H9 (cell line): ENCODE measurements around the gene TSSC4. TPM values are rescaled to one million over a fixed set of nuclear protein-coding genes. Genes with fewer than 3 reads are reported as not detected.

ENCODE experiments used
- DNase-seq: peaks from one replicate; pipeline ENCODE4 v3.0.0-alpha.2; 2017
- H2AFZ ChIP-seq: one replicate; pipeline ENCODE4 v1.6.1; 2013; ENCODE audit warnings: mild to moderate bottlenecking, low read length, control low read depth, moderate library complexity
- H2AK5ac ChIP-seq: 2 replicates; pipeline ENCODE4 v1.6.1; 2013; ENCODE audit warnings: low read length, control low read depth, mixed read lengths; ENCODE audit not compliant: insufficient read length
- H2BK120ac ChIP-seq: one replicate; pipeline ENCODE4 v1.6.1; 2013; ENCODE audit warnings: low read depth, mild to moderate bottlenecking, low read length, control low read depth, inconsistent platforms; ENCODE audit not compliant: poor library complexity, severe bottlenecking
- H2BK12ac ChIP-seq: 2 replicates; pipeline ENCODE4 v1.6.1; 2013; ENCODE audit warnings: low read length, control low read depth, mixed read lengths, low read depth; ENCODE audit not compliant: insufficient read length
- H2BK15ac ChIP-seq: 2 replicates; pipeline ENCODE4 v1.6.1; 2013; ENCODE audit warnings: low read depth, low read length, control low read depth
- H2BK20ac ChIP-seq: one replicate; pipeline ENCODE4 v1.6.1; 2013; ENCODE audit warnings: low read depth, mild to moderate bottlenecking, low read length, control low read depth, inconsistent platforms; ENCODE audit not compliant: poor library complexity, severe bottlenecking
- H2BK5ac ChIP-seq: 2 replicates; pipeline ENCODE4 v1.6.1; 2013; ENCODE audit warnings: low read length, control low read depth, mixed read lengths; ENCODE audit not compliant: insufficient read length
- H3K14ac ChIP-seq: 2 replicates; pipeline ENCODE4 v1.6.1; 2013; ENCODE audit warnings: low read length, control low read depth; ENCODE audit not compliant: insufficient read depth
- H3K18ac ChIP-seq: 2 replicates; pipeline ENCODE4 v1.6.1; 2013; ENCODE audit warnings: low read depth, mild to moderate bottlenecking, mixed read lengths, low read length, control low read depth; ENCODE audit not compliant: insufficient read length
- H3K23ac ChIP-seq: 2 replicates; pipeline ENCODE4 v1.6.1; 2013; ENCODE audit warnings: low read length, control low read depth, mixed read lengths, low read depth; ENCODE audit not compliant: insufficient read length
- H3K23me2 ChIP-seq: 2 replicates; pipeline ENCODE4 v1.6.1; 2013; ENCODE audit warnings: low read depth, mild to moderate bottlenecking, mixed read lengths, low read length, control low read depth; ENCODE audit not compliant: insufficient read length, poor library complexity, severe bottlenecking
- H3K27ac ChIP-seq: 2 replicates; pipeline ENCODE4 v1.5.1; 2013; ENCODE audit warnings: low read length, control low read depth, mixed read lengths, low read depth; ENCODE audit not compliant: insufficient read length
- H3K27me3 ChIP-seq: 2 replicates; pipeline ENCODE4 v1.6.1; 2013; ENCODE audit warnings: low read length, control low read depth, inconsistent platforms; ENCODE audit not compliant: insufficient read depth
- H3K4ac ChIP-seq: 2 replicates; pipeline ENCODE4 v1.6.1; 2013; ENCODE audit warnings: low read depth, mild to moderate bottlenecking, control low read depth, inconsistent platforms, low read length, moderate library complexity
- H3K4me1 ChIP-seq: 2 replicates; pipeline ENCODE4 v1.6.1; 2013; ENCODE audit warnings: low read length, control low read depth, inconsistent platforms; ENCODE audit not compliant: insufficient read depth
- H3K4me2 ChIP-seq: 2 replicates; pipeline ENCODE4 v1.6.1; 2013; ENCODE audit warnings: low read length, control low read depth, mixed read lengths; ENCODE audit not compliant: insufficient read length, insufficient read depth
- H3K56ac ChIP-seq: 2 replicates; pipeline ENCODE4 v1.6.1; 2013; ENCODE audit warnings: low read depth, mild to moderate bottlenecking, mixed read lengths, low read length, control low read depth; ENCODE audit not compliant: insufficient read length
- H3K79me1 ChIP-seq: 2 replicates; pipeline ENCODE4 v1.6.1; 2013; ENCODE audit warnings: low read depth, mild to moderate bottlenecking, moderate library complexity, low read length, control low read depth, inconsistent platforms; ENCODE audit not compliant: insufficient read depth, poor library complexity, severe bottlenecking
- H3K79me2 ChIP-seq: 2 replicates; pipeline ENCODE4 v1.6.1; 2013; ENCODE audit warnings: low read length, control low read depth, inconsistent platforms; ENCODE audit not compliant: insufficient read depth
- H3K9ac ChIP-seq: 2 replicates; pipeline ENCODE4 v1.6.1; 2013; ENCODE audit warnings: low read length, control low read depth, mixed read lengths; ENCODE audit not compliant: insufficient read length; ENCODE audit errors: extremely low read depth
- H3K9me3 ChIP-seq: one replicate; pipeline ENCODE4 v1.6.1; 2013; ENCODE audit warnings: low read depth, low read length, inconsistent platforms; ENCODE audit not compliant: control insufficient read depth
- H3T11ph ChIP-seq: one replicate; pipeline ENCODE4 v1.6.1; 2013; ENCODE audit warnings: mild to moderate bottlenecking, low read length, control low read depth, inconsistent platforms
- H4K20me1 ChIP-seq: one replicate; pipeline ENCODE4 v1.6.1; 2013; ENCODE audit not compliant: control insufficient read depth, insufficient read length, insufficient read depth
- H4K5ac ChIP-seq: 2 replicates; pipeline ENCODE4 v1.6.1; 2013; ENCODE audit warnings: low read depth, mild to moderate bottlenecking, mixed read lengths, low read length, control low read depth; ENCODE audit not compliant: insufficient read length
- H4K8ac ChIP-seq: replicated peaks from 2 replicates; pipeline ENCODE4 v1.6.1; 2013; ENCODE audit warnings: low read length, control low read depth, mixed read lengths, low read depth; ENCODE audit not compliant: insufficient read length
- H4K91ac ChIP-seq: 2 replicates; pipeline ENCODE4 v1.6.1; 2013; ENCODE audit warnings: low read depth, mild to moderate bottlenecking, moderate library complexity, mixed read lengths, low read length, control low read depth; ENCODE audit not compliant: insufficient read length
- H3K27ac Mint-ChIP-seq, 3 experiments: 2 replicates in 2 of 3; 3 replicates in 1 of 3; pipeline ENCODE4 v1.8.0; 2020 to 2021; ENCODE audit warnings: mixed read lengths in 3 of 3, mild to moderate bottlenecking in 1 of 3, moderate library complexity in 1 of 3
- H3K27me3 Mint-ChIP-seq: 2 replicates; pipeline ENCODE4 v1.8.0; 2021; ENCODE audit warnings: low read depth, mild to moderate bottlenecking, moderate library complexity, mixed read lengths
- H3K36me3 Mint-ChIP-seq, 3 experiments: 2 replicates in 2 of 3; 3 replicates in 1 of 3; pipeline ENCODE4 v1.8.0; 2020 to 2021; ENCODE audit warnings: low read depth in 3 of 3, mixed read lengths in 3 of 3; ENCODE audit not compliant: insufficient read depth in 1 of 3
- H3K4me1 Mint-ChIP-seq, 2 experiments: 2 replicates each; pipeline ENCODE4 v1.8.0; 2020; ENCODE audit warnings: mixed read lengths in 2 of 2
- H3K4me3 Mint-ChIP-seq, 2 experiments: 2 replicates in 1 of 2; 3 replicates in 1 of 2; pipeline ENCODE4 v1.8.0; 2020 to 2021; ENCODE audit warnings: mild to moderate bottlenecking in 2 of 2, mixed read lengths in 2 of 2, moderate library complexity in 1 of 2
- H3K9me3 Mint-ChIP-seq, 2 experiments: 2 replicates in 1 of 2; 3 replicates in 1 of 2; pipeline ENCODE4 v1.8.0; 2020; ENCODE audit warnings: mild to moderate bottlenecking in 2 of 2, mixed read lengths in 2 of 2, moderate library complexity in 1 of 2
- WGBS: extraction: QIAGEN DNeasy Blood & Tissue Kit; methylation state at CpG from one replicate; pipeline ENCODE4 v1.1.7; 2013; ENCODE audit warnings: missing lambda C conversion rate, low lambda C conversion rate, mixed read lengths; ENCODE audit not compliant: insufficient read length; ENCODE audit errors: extremely low coverage; 5-methylcytosine and 5-hydroxymethylcytosine counted together
- total RNA-seq: library from RNA; stranded (reverse); gene quantifications from 2 replicates; pipeline ENCODE4 v1.2.1, GENCODE V29; 2021
- TF ChIP-seq, protein P1 (sequence below): fragments of 200-600 bp; sonication (generic); conservative IDR thresholded peaks from 3 replicates; pipeline ENCODE4 v1.8.0; 2021; ENCODE audit warnings: antibody characterized with exemption, mild to moderate bottlenecking

The TSSC4 gene
- total RNA-seq, 1 experiment from 2014 or later, result 51.0 TPM

DNA sequence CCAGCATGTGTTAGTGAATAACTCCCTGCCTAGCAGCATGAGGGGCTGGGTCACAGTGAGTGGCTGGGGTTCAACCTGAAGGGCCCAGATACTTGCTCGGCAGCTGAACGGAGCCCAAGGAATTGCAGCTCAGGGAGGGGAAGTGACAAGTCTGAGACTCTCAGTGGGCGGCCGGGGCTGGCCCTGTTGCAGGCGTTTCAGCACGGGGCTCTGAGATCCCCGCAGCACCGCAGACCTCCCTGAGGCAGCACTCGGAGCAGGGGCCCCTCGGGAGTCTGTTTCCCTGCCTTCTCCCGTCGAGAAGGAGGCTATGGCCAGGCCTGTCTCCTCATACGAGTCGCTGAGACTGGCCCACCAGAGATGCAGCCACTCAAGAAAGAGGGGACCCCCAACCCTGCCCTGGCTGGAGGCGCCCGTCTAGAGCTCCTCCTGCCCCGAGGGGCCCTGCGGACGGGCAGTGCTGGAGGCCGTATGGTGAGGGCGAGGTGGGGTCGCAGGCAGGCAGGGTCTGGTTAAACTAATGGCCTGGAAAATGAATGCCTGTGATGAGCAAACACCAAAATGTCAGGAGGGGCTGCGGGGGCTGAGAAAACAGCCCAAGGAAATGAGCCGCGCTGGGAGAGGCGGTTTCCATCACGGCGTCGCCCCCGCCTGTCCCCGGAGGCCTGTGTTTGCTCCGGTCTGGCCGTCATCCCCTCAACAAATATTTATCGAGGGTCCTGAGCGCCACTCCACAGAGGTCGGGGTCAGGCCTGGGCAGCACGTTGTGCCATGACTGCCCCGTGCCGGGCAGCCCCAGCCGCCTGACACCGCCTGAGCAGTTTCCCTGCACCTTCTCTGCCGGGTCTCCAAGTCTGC, 9.3 kb downstream of the TSSC4 start:
- no peak overlapping the region for H2BK12ac ChIP-seq
- no peaks in the 10 kb centered on the region; a peak in 1 of 5 replicates for H3K9me3 Mint-ChIP-seq
- no peak overlapping the region for H2BK20ac ChIP-seq
- no peak overlapping the region for H3K4me3 Mint-ChIP-seq
- H3K56ac ChIP-seq, result no peak overlapping the region
- H3K23ac ChIP-seq, result no peak overlapping the region
- peaks cover 7% of the 10 kb centered on the region for H3K27me3 Mint-ChIP-seq
- no peak overlapping the region for H2BK120ac ChIP-seq
- H3K4ac ChIP-seq, result no peak overlapping the region
- H3K4me1 ChIP-seq, result no peaks in the 10 kb centered on the region
- H4K8ac ChIP-seq, result no peak overlapping the region
- H2AK5ac ChIP-seq, result no peak overlapping the region
- TF ChIP-seq, protein P1, sequence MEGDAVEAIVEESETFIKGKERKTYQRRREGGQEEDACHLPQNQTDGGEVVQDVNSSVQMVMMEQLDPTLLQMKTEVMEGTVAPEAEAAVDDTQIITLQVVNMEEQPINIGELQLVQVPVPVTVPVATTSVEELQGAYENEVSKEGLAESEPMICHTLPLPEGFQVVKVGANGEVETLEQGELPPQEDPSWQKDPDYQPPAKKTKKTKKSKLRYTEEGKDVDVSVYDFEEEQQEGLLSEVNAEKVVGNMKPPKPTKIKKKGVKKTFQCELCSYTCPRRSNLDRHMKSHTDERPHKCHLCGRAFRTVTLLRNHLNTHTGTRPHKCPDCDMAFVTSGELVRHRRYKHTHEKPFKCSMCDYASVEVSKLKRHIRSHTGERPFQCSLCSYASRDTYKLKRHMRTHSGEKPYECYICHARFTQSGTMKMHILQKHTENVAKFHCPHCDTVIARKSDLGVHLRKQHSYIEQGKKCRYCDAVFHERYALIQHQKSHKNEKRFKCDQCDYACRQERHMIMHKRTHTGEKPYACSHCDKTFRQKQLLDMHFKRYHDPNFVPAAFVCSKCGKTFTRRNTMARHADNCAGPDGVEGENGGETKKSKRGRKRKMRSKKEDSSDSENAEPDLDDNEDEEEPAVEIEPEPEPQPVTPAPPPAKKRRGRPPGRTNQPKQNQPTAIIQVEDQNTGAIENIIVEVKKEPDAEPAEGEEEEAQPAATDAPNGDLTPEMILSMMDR, result no peak
- H4K5ac ChIP-seq, result no peak overlapping the region
- H3K79me2 ChIP-seq, result no peaks in the 10 kb centered on the region
- H3K18ac ChIP-seq, result no peak overlapping the region
- H2AFZ ChIP-seq, result no peak overlapping the region
- no peak overlapping the region for H2BK5ac ChIP-seq
- no peak overlapping the region for H3K4me2 ChIP-seq
- no peaks in the 10 kb centered on the region for H3K27me3 ChIP-seq
- no peak for DNase-seq
- no peaks in the 10 kb centered on the region for H3K23me2 ChIP-seq
- no peaks in the 10 kb centered on the region for H3K36me3 Mint-ChIP-seq
- no peaks in the 10 kb centered on the region for H4K20me1 ChIP-seq
- H2BK15ac ChIP-seq, result no peak overlapping the region
- H3K79me1 ChIP-seq, result no peaks in the 10 kb centered on the region
- no peak overlapping the region for H3T11ph ChIP-seq
- no peak overlapping the region for H3K27ac ChIP-seq
- no peak overlapping the region for H3K14ac ChIP-seq
- no peak overlapping the region; a peak in 1 of 7 replicates for H3K27ac Mint-ChIP-seq
- H3K4me1 Mint-ChIP-seq, result no peaks in the 10 kb centered on the region
- no peak overlapping the region for H3K9ac ChIP-seq
- no peaks in the 10 kb centered on the region for H3K9me3 ChIP-seq
- no CpG with 5 or more reads among the region's 42 CpGs for WGBS
- H4K91ac ChIP-seq, result no peak overlapping the region
